Natural killer cell (primary cell): ENCODE data around the gene TEX52. TPM values are rescaled to one million over a fixed set of nuclear protein-coding genes. Genes with fewer than 3 reads are reported as not detected.

ENCODE experiments used
- ATAC-seq, 3 donors: fragments of 150-1000 bp in 2 of 3; fragments of 200-7000 bp in 1 of 3; cut with Tn5 transposase; 1 replicate in 1 of 3; 2 replicates in 2 of 3; pipeline ENCODE4 v1.10.0; 2021; ENCODE audit warnings: mild to moderate bottlenecking in 2 of 3, moderate library complexity in 2 of 3
- DNase-seq, 2 donors: peaks; one replicate each; pipeline versions ENCODE4 v3.0.0 to v3.0.0-alpha.2; 2013 to 2021; ENCODE audit warnings: mixed read lengths in 1 of 2
- H3K27ac ChIP-seq: one replicate; pipeline ENCODE4 v1.5.1; 2013; ENCODE audit warnings: mild to moderate bottlenecking, low read length
- H3K27me3 ChIP-seq: one replicate; pipeline ENCODE4 v1.6.1; 2013; ENCODE audit warnings: low read length; ENCODE audit not compliant: control insufficient read depth, insufficient read depth
- H3K36me3 ChIP-seq: one replicate; pipeline ENCODE4 v1.6.1; 2013; ENCODE audit warnings: low read length; ENCODE audit not compliant: control insufficient read depth, insufficient read depth
- H3K4me1 ChIP-seq: one replicate; pipeline ENCODE4 v1.6.1; 2013; ENCODE audit warnings: low read length; ENCODE audit not compliant: control insufficient read depth, insufficient read depth
- H3K4me3 ChIP-seq: one replicate; pipeline ENCODE4 v1.5.1; 2013; ENCODE audit warnings: low read length
- H3K9me3 ChIP-seq: one replicate; pipeline ENCODE4 v1.6.1; 2013; ENCODE audit warnings: low read length; ENCODE audit not compliant: control insufficient read depth, insufficient read depth
- H3K27ac Mint-ChIP-seq, 2 donors: one replicate each; pipeline ENCODE4 v1.8.0; 2022; ENCODE audit warnings: mild to moderate bottlenecking in 2 of 2, mixed read lengths in 2 of 2, moderate library complexity in 1 of 2
- H3K27me3 Mint-ChIP-seq, 2 donors: one replicate each; pipeline ENCODE4 v1.8.0; 2022; ENCODE audit warnings: low read depth in 2 of 2, mixed read lengths in 2 of 2
- H3K36me3 Mint-ChIP-seq: one replicate; pipeline ENCODE4 v1.8.0; 2022; ENCODE audit warnings: mixed read lengths
- H3K4me1 Mint-ChIP-seq, 2 donors: one replicate each; pipeline ENCODE4 v1.8.0; 2022; ENCODE audit warnings: mixed read lengths in 2 of 2
- H3K4me3 Mint-ChIP-seq: one replicate; pipeline ENCODE4 v1.8.0; 2022; ENCODE audit warnings: mild to moderate bottlenecking, moderate library complexity, mixed read lengths
- H3K9me3 Mint-ChIP-seq, 2 donors: one replicate each; pipeline ENCODE4 v1.8.0; 2022; ENCODE audit warnings: mixed read lengths in 2 of 2
- CTCF ChIP-seq: fragments of 200-600 bp; IDR thresholded peaks from one replicate; pipeline ENCODE4 v1.8.0; 2022; ENCODE audit warnings: antibody characterized with exemption
- WGBS: methylation state at CpG from one replicate; pipeline ENCODE4 v1.1.7; 2013; ENCODE audit warnings: missing lambda C conversion rate; ENCODE audit not compliant: insufficient coverage; 5-methylcytosine and 5-hydroxymethylcytosine counted together
- intact Hi-C: fragments of 100-400 bp; cut with micrococcal nuclease; formaldehyde crosslinking; loops from one replicate; pipeline ENCODE4 v1.14.2; 2022
- total RNA-seq, 4 donors: library from RNA; stranded (reverse); fragments of 120-200 nt in 1 of 4; gene quantifications; one replicate each; pipeline versions ENCODE4 v1.2.3 to v1.2.4, GENCODE V29; 2013 to 2022

Gene TEX52
- total RNA-seq, 3 donors from 2014 or later (not counting 1 experiment from before 2014, with no cell fraction given): not detected

- 100% methylated on average over 3 of the region's 3 CpGs for WGBS
- no peaks in the 10 kb centered on the region for H3K4me1 ChIP-seq
- no peaks in the 10 kb centered on the region for H3K27me3 Mint-ChIP-seq
- no peaks in the 10 kb centered on the region for H3K27me3 ChIP-seq
- intact Hi-C loops: no loop called here
- H3K4me3 ChIP-seq: no peak overlapping the region
- H3K36me3 ChIP-seq: peaks cover 73% of the 10 kb centered on the region
- no peak for TF ChIP-seq CTCF
- no peaks in the 10 kb centered on the region for H3K4me1 Mint-ChIP-seq
- no peak overlapping the region for H3K4me3 Mint-ChIP-seq
- H3K27ac Mint-ChIP-seq: no peak overlapping the region
- ATAC-seq (no peak), DNase-seq (no peak)
- no peaks in the 10 kb centered on the region for H3K36me3 Mint-ChIP-seq
- H3K9me3 ChIP-seq: no peaks in the 10 kb centered on the region
- no peaks in the 10 kb centered on the region for H3K9me3 Mint-ChIP-seq
- no peak overlapping the region for H3K27ac ChIP-seq
These were observed 30.8 kb downstream of the TEX52 start for GRCh38 chr12:2826036-2826435.

- H3K9me3 Mint-ChIP-seq: no peaks in the 10 kb centered on the region
- H3K4me3 Mint-ChIP-seq: no peak overlapping the region
- Histone ChIP-seq H3K9me3 (no peaks in the 10 kb centered on the region), H3K4me3 (no peak overlapping the region), H3K4me1 (no peaks in the 10 kb centered on the region), H3K36me3 (peaks cover 75% of the 10 kb centered on the region), H3K27ac (no peak overlapping the region), H3K27me3 (no peaks in the 10 kb centered on the region)
- H3K36me3 Mint-ChIP-seq: no peaks in the 10 kb centered on the region
- TF ChIP-seq CTCF: no peak
- intact Hi-C loops: no loop called here
- no peak for ATAC-seq
- 93% methylated on average over 3 of the region's 4 CpGs for whole genome bisulfite sequencing
- H3K27me3 Mint-ChIP-seq: no peaks in the 10 kb centered on the region
- no peak for DNase-seq
- H3K27ac Mint-ChIP-seq: no peak overlapping the region
- H3K4me1 Mint-ChIP-seq: no peaks in the 10 kb centered on the region
These were observed 31.7 kb downstream of the TEX52 start for GRCh38 chr12:2825132-2825531.

- Mint-ChIP-seq H3K27ac (no peak overlapping the region), H3K4me1 (peaks cover 0 to 5% of the 10 kb centered on the region in 2 donors), H3K27me3 (no peaks in the 10 kb centered on the region), H3K9me3 (no peaks in the 10 kb centered on the region), H3K36me3 (no peaks in the 10 kb centered on the region), H3K4me3 (no peak overlapping the region)
- H3K36me3 ChIP-seq: peaks cover 77% of the 10 kb centered on the region
- intact Hi-C loops: no loop called here
- TF ChIP-seq CTCF: no peak
- DNase-seq (no peak), ATAC-seq (no peak)
- no peaks in the 10 kb centered on the region for H3K9me3 ChIP-seq
- H3K4me1 ChIP-seq: no peaks in the 10 kb centered on the region
- H3K27ac ChIP-seq: no peak overlapping the region
- 95% methylated on average over 6 of the region's 6 CpGs for WGBS
- no peaks in the 10 kb centered on the region for H3K27me3 ChIP-seq
- H3K4me3 ChIP-seq: no peak overlapping the region
These were observed 32.3 kb downstream of the TEX52 start for GRCh38 chr12:2824541-2824940.

- Histone ChIP-seq H3K36me3 (peaks cover 78% of the 10 kb centered on the region), H3K4me3 (no peak overlapping the region), H3K9me3 (no peaks in the 10 kb centered on the region), H3K27ac (no peak overlapping the region), H3K27me3 (no peaks in the 10 kb centered on the region), H3K4me1 (no peaks in the 10 kb centered on the region)
- Mint-ChIP-seq H3K27ac (no peak overlapping the region), H3K4me3 (no peak overlapping the region), H3K36me3 (no peaks in the 10 kb centered on the region), H3K9me3 (no peaks in the 10 kb centered on the region), H3K4me1 (peaks cover 0 to 7% of the 10 kb centered on the region in 2 donors), H3K27me3 (no peaks in the 10 kb centered on the region)
- no peak for ATAC-seq
- no peak for DNase-seq
- WGBS: 94% methylated on average over 7 of the region's 7 CpGs
- intact Hi-C loops: no loop called here
- no peak for TF ChIP-seq CTCF
These were observed 33.4 kb downstream of the TEX52 start for GRCh38 chr12:2823483-2823882.
